Upper lobe of right lung (tissue), 1 donor: ENCODE data around the gene GPR137C. TPM values are rescaled to one million over a fixed set of nuclear protein-coding genes. Genes with fewer than 3 reads are reported as not detected.

Experiments
- ATAC-seq: fragments of 200-7000 bp; cut with Tn5 transposase; one replicate; pipeline ENCODE4 v1.9.1; 2020; ENCODE audit warnings: mild to moderate bottlenecking, moderate library complexity
- DNase-seq: peaks from one replicate; pipeline ENCODE4 v3.0.0-alpha.2; 2020
- H3K27ac ChIP-seq: fragments of 200-600 bp; one replicate; pipeline ENCODE4 v1.8.0; 2022
- H3K27me3 ChIP-seq: fragments of 200-600 bp; one replicate; pipeline ENCODE4 v1.8.0; 2022; ENCODE audit warnings: mild to moderate bottlenecking
- H3K36me3 ChIP-seq: fragments of 200-600 bp; one replicate; pipeline ENCODE4 v1.8.0; 2022
- H3K4me1 ChIP-seq: fragments of 200-600 bp; one replicate; pipeline ENCODE4 v1.8.0; 2022
- H3K4me3 ChIP-seq: fragments of 200-600 bp; one replicate; pipeline ENCODE4 v1.8.0; 2022; ENCODE audit warnings: mild to moderate bottlenecking
- H3K9me3 ChIP-seq: fragments of 200-600 bp; one replicate; pipeline ENCODE4 v1.8.0; 2022
- CTCF ChIP-seq: fragments of 200-600 bp; IDR thresholded peaks from one replicate; pipeline ENCODE4 v1.8.0; 2022; ENCODE audit warnings: antibody characterized with exemption
- intact Hi-C: fragments of 100-400 bp; cut with DNase I; formaldehyde crosslinking; loops from one replicate; pipeline ENCODE4 v1.11.0; 2022
- total RNA-seq: library from RNA; stranded (reverse); fragmentation: NEBNext Ultra II Directional; extraction: Animal tissue kit (Norgen Biotek cat#: 25700); gene quantifications from one replicate; pipeline ENCODE4 v1.2.1, GENCODE V29; 2021
- donor health status: DM: no; HTN: yes; CAD: no; lungs with severe emphysema.

Gene GPR137C
- total RNA-seq, 1 donor from 2014 or later = 1.5 TPM

- no peak for TF ChIP-seq CTCF
- Histone ChIP-seq H3K27me3 (no peaks in the 10 kb centered on the region), H3K4me1 (no peaks in the 10 kb centered on the region), H3K27ac (no peak overlapping the region), H3K4me3 (no peak overlapping the region), H3K9me3 (no peaks in the 10 kb centered on the region), H3K36me3 (peaks cover 71% of the 10 kb centered on the region)
- intact Hi-C loops = no loop called here
- no peak for DNase-seq
- no peak for ATAC-seq
Measured at GRCh38 chr14:52649511-52649910, 96.9 kb downstream of the GPR137C start.

- DNase-seq = no peak
- Histone ChIP-seq H3K27me3 (no peaks in the 10 kb centered on the region), H3K36me3 (peaks cover 70% of the 10 kb centered on the region), H3K4me3 (no peak overlapping the region), H3K4me1 (no peaks in the 10 kb centered on the region), H3K27ac (no peak overlapping the region), H3K9me3 (no peaks in the 10 kb centered on the region)
- intact Hi-C loops = no loop called here
- no peak for ATAC-seq
- no peak for TF ChIP-seq CTCF
Measured at GRCh38 chr14:52650774-52651173, 98.1 kb downstream of the GPR137C start.

- no peaks in the 10 kb centered on the region for H3K4me1 ChIP-seq
- no peaks in the 10 kb centered on the region for H3K27me3 ChIP-seq
- ATAC-seq (no peak), DNase-seq (no peak)
- TF ChIP-seq CTCF = no peak
- H3K27ac ChIP-seq = no peak overlapping the region
- no peak overlapping the region for H3K4me3 ChIP-seq
- H3K36me3 ChIP-seq = peaks cover 48% of the 10 kb centered on the region
- H3K9me3 ChIP-seq = no peaks in the 10 kb centered on the region
- intact Hi-C loops = no loop called here
Measured at GRCh38 chr14:52656905-52657304, 104.3 kb downstream of the GPR137C start.

- no peak for TF ChIP-seq CTCF
- H3K27ac ChIP-seq = no peak overlapping the region
- H3K4me1 ChIP-seq = no peaks in the 10 kb centered on the region
- no peaks in the 10 kb centered on the region for H3K9me3 ChIP-seq
- H3K36me3 ChIP-seq = peaks cover 22% of the 10 kb centered on the region
- no peak for ATAC-seq
- no peak for DNase-seq
- H3K27me3 ChIP-seq = no peaks in the 10 kb centered on the region
- intact Hi-C loops = no loop called here
- H3K4me3 ChIP-seq = no peak overlapping the region
Measured at GRCh38 chr14:52660325-52660724, 107.7 kb downstream of the GPR137C start.

GRCh38 chr14:52660832-52661231 lies 108.2 kb downstream of the GPR137C start:
- no peaks in the 10 kb centered on the region for H3K27me3 ChIP-seq
- intact Hi-C loops = no loop called here
- H3K4me1 ChIP-seq = no peaks in the 10 kb centered on the region
- no peak for DNase-seq
- no peak for TF ChIP-seq CTCF
- peaks cover 24% of the 10 kb centered on the region for H3K36me3 ChIP-seq
- no peak for ATAC-seq
- H3K9me3 ChIP-seq = no peaks in the 10 kb centered on the region
- H3K27ac ChIP-seq = no peak overlapping the region
- no peak overlapping the region for H3K4me3 ChIP-seq

- H3K4me1 ChIP-seq = no peaks in the 10 kb centered on the region
- ATAC-seq = no peak
Measured at GRCh38 chr14:52661314-52661713, 108.7 kb downstream of the GPR137C start.

More at GRCh38 chr14:52661314-52661713, 108.7 kb downstream of the GPR137C start:
- DNase-seq = no peak
- TF ChIP-seq CTCF = no peak
- Histone ChIP-seq H3K27me3 (no peaks in the 10 kb centered on the region), H3K36me3 (peaks cover 24% of the 10 kb centered on the region), H3K4me3 (no peak overlapping the region), H3K27ac (no peak overlapping the region), H3K9me3 (no peaks in the 10 kb centered on the region)
- intact Hi-C loops = no loop called here
